ENCODE results near the gene ICOS. TPM values are rescaled to one million over a fixed set of nuclear protein-coding genes. Genes with fewer than 3 reads are reported as not detected.

ICOS gene
- total RNA-seq, 1 experiment from 2014 or later: not detected

- Histone ChIP-seq H3K23me2 (ENCODE audit: insufficient read length, low read depth, low read length, poor library complexity, severe bottlenecking) (no peaks in the 10 kb centered on the region), H3K4me2 (ENCODE audit: insufficient read depth, insufficient read length, low read length) (no peak overlapping the region), H4K20me1 (ENCODE audit: control insufficient read depth, insufficient read depth, insufficient read length) (no peaks in the 10 kb centered on the region), H3K14ac (ENCODE audit: insufficient read depth, low read length) (no peak overlapping the region), H4K5ac (ENCODE audit: insufficient read length, low read depth, low read length) (no peak overlapping the region), H2BK20ac (ENCODE audit: low read depth, low read length, poor library complexity, severe bottlenecking) (no peak overlapping the region), H3T11ph (ENCODE audit: low read length) (no peak overlapping the region), H3K27ac (ENCODE audit: insufficient read length, low read depth, low read length) (no peak overlapping the region), H4K91ac (ENCODE audit: insufficient read length, low read depth, low read length) (no peak overlapping the region), H3K79me1 (ENCODE audit: insufficient read depth, low read depth, low read length, poor library complexity, severe bottlenecking) (no peaks in the 10 kb centered on the region), H2BK5ac (ENCODE audit: insufficient read length, low read length) (no peak overlapping the region), H2AFZ (ENCODE audit: low read length) (no peak overlapping the region), H3K4ac (ENCODE audit: low read depth, low read length) (no peak overlapping the region), H2BK120ac (ENCODE audit: low read depth, low read length, poor library complexity, severe bottlenecking) (no peak overlapping the region), H3K18ac (ENCODE audit: insufficient read length, low read depth, low read length) (no peak overlapping the region), H2AK5ac (ENCODE audit: insufficient read length, low read length) (no peak overlapping the region), H3K27me3 (ENCODE audit: insufficient read depth, low read length) (no peaks in the 10 kb centered on the region), H2BK12ac (ENCODE audit: insufficient read length, low read depth, low read length) (no peak overlapping the region), H3K23ac (ENCODE audit: insufficient read length, low read depth, low read length) (no peak overlapping the region), H3K56ac (ENCODE audit: insufficient read length, low read depth, low read length) (no peak overlapping the region), H2BK15ac (ENCODE audit: low read depth, low read length) (no peak overlapping the region), H3K4me1 (ENCODE audit: insufficient read depth, low read length) (peaks cover 5% of the 10 kb centered on the region; the same call in 1 of the 2 replicates), H3K9ac (ENCODE audit: extremely low read depth, insufficient read length, low read length) (no peak overlapping the region), H4K8ac (replicated peaks; ENCODE audit: insufficient read length, low read depth, low read length) (no peak overlapping the region), H3K9me3 (ENCODE audit: control insufficient read depth, low read depth, low read length) (no peaks in the 10 kb centered on the region), H3K79me2 (ENCODE audit: insufficient read depth, low read length) (no peaks in the 10 kb centered on the region)
- H3K27me3 Mint-ChIP-seq (ENCODE audit: low read depth): no peaks in the 10 kb centered on the region
- TF ChIP-seq CTCF (conservative IDR thresholded peaks at IDR 0.05): no peak
- H3K4me1 Mint-ChIP-seq: peaks cover 12 to 17% of the 10 kb centered on the region in 2 experiments
- DNase-seq: no peak
- no peaks in the 10 kb centered on the region for H3K36me3 Mint-ChIP-seq (ENCODE audit: insufficient read depth in 1 of 3, low read depth in 3 of 3)
- no peak overlapping the region for H3K4me3 Mint-ChIP-seq
- no peak overlapping the region for H3K27ac Mint-ChIP-seq
- H3K9me3 Mint-ChIP-seq: no peaks in the 10 kb centered on the region
Observed at GRCh38 chr2:203916756-203917155, 19.8 kb upstream of the ICOS start.
